GM18861 (cell line): Measurements from ENCODE around the gene MPND.
A peak's percentile ranks its signal among the peaks of the same experiment; 100 is the strongest.

ENCODE experiments used
- ATAC-seq: cut with Tn5 transposase; IDR thresholded peaks from one replicate; pipeline ENCODE4 v1.9.1; 2021; ENCODE audit not compliant: unreplicated experiment

The MPND gene

DNA sequence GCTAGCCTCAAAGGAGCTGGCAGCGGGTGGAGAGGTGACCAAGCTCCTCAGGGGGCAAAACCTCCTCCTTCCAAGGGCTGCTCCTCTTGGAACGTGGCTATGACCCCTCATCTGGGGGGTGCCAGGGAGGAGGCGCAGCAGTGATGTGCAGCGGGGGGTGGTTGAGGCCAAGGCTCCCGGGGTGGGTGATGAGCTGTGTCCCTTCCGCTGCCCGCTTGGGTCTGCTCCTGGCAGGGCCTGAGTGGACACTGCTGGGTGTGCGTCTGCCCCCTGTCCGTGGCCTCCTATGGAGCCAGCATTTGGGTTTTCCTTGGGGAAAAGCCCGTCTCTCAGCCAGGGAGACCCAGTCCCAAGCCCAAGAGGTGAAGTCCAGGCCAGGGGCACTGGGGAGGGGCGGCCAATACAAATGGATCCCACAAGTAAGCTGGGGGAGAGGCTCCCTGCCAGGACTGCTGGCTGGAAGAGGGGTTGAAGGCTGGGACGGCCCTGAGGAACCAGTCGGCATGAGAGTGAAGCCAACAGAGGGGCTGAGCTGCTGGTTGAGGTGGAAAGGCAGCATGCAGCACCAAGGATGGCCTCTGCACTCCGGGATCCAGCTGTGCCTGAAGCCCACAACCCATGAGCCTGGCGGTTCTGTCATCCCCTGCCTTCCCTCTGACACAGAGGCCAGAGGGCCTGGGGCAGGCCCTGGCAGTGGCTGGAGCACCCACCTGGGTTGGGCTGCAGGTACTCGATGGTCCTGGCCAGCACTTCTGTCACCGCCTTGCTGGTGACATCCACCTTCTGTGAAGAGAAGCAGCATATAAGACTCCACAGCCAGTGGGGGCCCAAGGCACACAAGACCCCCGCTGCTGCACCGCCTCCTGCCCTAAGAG lies 22.7 kb downstream of the MPND start:
- ATAC-seq = no peak

DNA sequence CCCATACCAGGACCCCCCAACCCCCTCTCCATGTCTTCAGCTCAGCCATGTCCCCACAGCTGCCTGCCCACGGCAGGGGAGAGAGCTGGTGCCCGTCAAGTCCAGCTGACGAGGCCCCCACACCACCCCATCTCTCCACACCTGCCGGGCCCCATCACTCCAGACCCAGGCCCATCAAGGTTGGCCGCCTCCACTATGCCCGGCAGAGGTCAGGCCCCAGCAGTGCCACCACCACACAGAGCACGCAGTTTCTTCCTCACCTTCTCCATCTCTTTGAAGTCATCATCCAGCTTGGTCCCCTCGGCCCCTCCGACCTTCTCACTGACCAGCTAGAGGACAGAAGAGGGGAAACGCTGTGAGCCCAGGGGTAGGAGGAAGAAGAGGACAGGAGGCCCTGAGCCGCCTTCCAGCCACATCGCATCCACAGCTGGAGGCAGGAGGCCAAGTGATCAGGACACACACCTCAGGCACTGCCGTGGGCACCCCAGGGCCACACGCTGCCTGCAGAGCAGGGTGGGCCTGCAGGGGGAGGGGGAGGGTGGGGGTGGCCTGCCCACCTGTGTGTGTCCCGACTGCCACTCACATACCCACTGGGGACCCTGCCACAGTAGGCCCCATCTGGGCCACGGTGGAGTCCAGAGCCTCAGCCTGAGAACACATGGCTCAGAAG lies 23.4 kb downstream of the MPND start:
- no peak for ATAC-seq

DNA sequence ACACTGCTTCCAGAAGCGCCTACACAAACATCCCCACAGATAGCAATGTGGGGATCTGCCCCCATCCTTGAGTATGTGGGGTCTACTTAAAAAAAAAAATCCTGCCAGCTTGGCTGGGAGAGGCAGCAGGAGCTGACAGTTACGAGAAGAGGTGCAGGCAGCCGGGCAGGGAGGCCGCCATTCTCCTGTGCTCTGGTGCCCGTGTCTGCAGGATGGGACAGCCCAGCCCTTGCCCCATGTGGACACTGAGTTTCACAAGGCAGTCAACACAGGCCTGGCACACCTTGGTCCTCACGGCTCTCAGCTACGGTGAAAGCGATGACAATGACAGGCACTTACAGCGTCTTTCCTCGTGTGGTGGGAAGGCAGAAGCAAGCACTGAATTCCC lies 24.0 kb downstream of the MPND start:
- ATAC-seq = no peak

DNA sequence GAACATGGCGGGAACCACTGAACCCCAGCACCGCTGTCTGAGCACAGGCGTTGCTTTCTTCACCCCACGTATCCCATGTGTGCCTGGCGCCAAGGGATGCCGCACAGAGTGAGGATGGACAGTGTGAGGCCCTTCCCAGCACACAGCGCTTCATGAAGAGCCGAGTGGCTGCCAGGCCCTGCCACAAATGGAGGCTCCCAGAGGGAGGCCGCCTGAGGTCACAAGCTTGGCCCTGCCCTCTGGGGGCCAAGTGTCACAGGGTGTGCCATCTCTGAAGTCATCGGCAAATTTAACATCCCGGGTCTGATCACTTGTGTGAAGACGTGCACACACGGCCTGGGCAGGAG lies 24.4 kb downstream of the MPND start:
- no peak for ATAC-seq

- ATAC-seq = no peak
These were observed 24.9 kb downstream of the MPND start for GRCh38 chr19:4368128-4368820.

GRCh38 chr19:4369109-4369887 lies 25.9 kb downstream of the MPND start:
- peak; percentile 45 for ATAC-seq

DNA sequence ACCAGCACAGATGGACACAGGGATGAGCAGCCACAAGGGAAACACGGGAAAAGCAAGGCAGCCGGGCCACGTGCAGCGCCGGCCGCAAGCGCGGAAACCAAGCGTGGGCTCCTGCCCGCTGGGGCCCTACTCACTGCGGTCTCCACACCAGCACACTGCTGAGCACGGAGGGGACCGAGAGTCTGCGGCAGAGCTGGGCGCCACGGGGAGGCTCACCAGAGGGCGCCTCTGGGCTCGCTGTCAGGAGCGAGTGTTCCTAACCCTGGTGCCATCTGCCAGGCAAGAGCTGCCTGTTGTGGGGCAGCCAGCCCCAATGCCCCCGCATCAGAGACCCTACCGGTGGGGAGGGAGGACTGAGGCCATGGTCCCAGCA lies 26.5 kb downstream of the MPND start:
- peak; percentile 26 for ATAC-seq

DNA sequence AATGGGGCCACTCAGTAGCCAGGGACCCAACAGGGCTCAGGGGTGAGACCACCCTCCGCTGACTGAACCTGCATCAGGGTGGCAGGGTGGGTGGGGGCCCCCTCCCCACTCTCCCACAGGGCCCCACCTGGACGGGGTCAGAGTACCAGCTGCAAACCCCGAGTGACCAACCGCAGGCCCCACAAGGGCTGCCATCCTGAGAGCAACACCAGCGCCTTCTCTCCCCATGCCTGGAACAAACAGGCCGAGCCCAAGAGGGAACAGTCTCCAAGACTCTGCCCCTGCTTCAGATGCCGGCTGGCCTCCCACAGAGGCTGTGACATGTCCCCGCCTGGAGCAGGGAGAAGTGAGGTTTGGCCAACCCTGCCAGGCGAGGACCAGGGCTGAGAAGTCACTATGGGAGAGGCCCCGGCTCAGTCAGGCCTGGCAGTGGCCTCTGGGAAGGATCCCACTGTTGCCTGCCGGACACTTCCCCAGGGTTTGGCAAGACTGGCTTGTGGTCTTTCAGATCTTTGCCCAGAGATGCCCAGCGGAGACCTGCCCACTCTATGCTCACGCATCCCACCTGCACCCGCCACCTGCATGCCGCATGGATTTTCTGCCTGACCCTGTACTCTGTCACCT lies 27.2 kb downstream of the MPND start:
- ATAC-seq = no peak

DNA sequence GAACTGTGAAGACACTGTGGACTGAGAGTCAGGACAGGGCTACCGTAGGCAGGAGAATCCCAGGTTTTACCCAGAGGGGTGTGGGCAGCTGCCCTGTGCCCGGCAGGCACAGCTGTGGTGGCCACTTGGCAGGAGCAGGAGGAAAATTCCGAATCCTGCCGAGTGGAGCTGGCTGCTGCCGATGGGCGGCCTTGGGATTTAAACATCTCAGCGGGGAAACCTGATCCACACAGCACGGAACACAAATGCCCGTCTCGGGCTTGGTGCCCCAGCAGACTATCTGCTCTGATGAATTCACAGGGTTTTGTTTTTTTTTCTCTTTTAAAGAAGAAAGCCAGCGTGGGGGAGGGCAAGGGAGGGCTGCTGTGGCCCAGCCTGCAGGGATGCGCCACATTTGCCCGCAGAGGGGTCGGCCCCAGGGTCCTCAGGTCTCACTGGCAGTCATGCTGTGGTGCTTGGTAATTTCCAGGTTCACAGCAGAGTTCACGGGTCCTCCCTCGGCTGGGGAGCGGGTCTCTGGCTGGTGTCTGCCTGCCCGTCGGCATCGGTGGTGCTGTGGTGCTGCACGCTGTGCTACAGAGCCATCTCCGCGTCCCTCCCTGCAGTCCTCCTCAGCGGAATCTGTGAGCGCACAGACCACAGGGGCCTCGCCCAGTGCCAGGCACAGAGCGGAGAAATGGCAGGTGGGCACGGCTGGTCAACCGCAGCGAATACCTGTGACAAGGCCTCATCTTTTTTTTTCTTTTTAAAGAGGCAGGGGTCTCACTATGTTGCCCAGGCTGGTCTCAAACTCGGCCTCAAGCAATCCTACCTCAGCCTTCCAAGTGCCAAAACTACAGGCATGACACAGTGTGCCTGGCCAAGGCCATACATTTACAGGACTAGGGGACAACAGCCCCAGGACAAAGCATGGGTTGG lies 28.1 kb downstream of the MPND start:
- no peak for ATAC-seq

GRCh38 chr19:4372165-4373012 lies 29.0 kb downstream of the MPND start:
- no peak for ATAC-seq

- ATAC-seq = no peak
These were observed 29.6 kb downstream of the MPND start for GRCh38 chr19:4373013-4373367.

GRCh38 chr19:4373601-4374497 lies 30.5 kb downstream of the MPND start:
- no peak for ATAC-seq

- no peak for ATAC-seq
These were observed 31.3 kb downstream of the MPND start for GRCh38 chr19:4374498-4375163.

GRCh38 chr19:4375164-4376027 lies 32.0 kb downstream of the MPND start:
- peak; percentile 58 for ATAC-seq

DNA sequence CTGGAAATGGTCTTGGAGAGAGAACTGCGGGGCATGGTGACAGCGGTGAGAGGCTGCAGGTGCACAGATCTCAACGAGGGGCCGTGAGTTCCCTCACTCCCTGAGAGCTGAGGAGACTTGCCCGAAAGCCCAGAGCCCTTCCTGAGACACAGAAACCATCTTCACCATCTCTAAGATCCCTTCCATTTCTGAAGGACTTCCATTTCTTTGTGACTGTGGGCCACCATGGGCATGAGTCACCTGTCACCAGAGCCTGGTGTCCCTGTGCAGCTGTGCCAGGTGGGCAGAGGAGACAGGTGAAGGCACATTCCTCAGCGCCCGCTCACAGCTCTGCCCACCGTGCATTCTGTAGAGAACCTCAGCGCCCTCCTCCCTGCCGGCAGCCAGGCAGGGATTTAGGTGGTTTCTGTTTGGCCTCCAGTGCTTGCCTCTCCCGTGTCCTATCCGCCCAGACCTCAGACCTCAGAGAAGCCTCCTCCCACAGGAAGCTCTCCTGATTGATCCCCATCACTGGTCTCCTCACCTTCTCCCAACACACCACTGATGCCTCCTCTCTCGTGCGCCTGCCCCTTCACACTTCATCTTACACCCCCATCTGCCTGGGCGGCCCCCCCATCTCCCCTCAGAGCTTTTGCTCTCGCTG lies 32.8 kb downstream of the MPND start:
- no peak for ATAC-seq

DNA sequence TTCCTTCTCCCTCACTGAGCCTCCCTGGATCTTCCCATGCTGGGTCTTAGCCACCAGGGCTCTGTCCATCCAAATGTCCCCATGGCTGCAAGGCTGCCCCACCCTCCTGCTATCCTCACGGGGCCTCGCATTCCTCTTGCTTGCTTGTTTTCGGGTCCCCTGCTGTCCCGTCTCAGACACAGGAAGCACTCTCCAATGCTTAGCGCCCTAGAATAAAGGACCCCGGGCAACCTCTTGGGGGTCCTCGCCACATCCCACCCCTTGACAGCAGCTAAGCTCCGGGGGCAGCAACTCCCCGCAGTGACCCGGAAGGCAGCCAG lies 33.3 kb downstream of the MPND start:
- no peak for ATAC-seq
